Activated CD8-positive, alpha-beta memory T cell treated with anti-CD3 and anti-CD28 coated beads, Interleukin-2, amount 50 U/mL, for 1 hour (primary cell): ENCODE measurements around the gene ITGAL.
"Not testable (repeated sequence)": the region's sequence is repeated elsewhere in the genome, so short reads cannot be mapped to it uniquely, and the experiment has no call there.

Experiments
- DNase-seq: peaks from one replicate; pipeline ENCODE4 v3.0.0-alpha.2; 2020; ENCODE audit errors: extremely low read depth

ITGAL gene

GRCh38 chr16:30457743-30458560 lies 14.6 kb upstream of the ITGAL start:
- no peak for DNase-seq

DNA sequence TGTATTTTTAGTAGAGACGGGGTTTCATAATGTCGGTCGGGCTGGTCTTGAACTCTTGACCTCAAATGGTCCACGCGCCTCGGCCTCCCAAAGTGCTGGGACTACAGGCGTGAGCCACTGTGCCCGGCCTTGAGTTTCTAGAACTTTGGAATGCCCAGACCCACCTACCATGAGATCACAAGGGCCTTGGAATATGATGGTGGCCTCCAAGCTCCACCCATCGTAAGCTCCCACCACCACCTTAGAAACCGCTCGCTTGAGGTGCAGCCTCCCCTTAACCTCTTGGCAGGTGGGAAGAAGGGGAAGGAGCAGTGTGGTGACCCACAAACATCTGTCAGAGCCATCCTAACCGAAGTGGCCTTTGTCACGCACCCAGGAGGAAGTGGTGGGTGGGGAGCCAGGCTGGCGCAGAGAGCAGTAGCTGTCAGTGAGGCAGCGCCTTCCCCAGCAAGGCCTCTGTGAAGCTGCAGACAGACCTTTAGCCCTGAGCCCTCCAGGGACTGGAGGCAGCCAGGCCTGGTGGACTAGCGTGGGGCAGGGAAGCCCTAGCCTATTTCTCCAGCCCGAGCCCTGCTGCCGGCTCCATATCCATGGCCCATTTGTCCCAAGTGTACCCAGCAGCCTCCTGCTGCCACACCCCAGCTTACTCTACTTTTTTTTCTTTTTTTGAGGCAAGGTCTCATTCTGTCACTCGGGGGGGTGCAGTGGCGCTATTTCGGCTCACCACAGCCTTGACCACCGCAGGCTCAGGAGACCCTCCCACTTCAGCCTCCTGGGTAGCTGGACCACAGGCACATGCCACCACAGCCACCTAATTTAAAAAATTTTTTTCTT lies 13.8 kb upstream of the ITGAL start:
- peak; percentile 42 for DNase-seq

GRCh38 chr16:30459456-30459855 lies 13.1 kb upstream of the ITGAL start:
- DNase-seq: no peak

GRCh38 chr16:30461426-30461825 lies 11.1 kb upstream of the ITGAL start:
- not testable (repeated sequence) for DNase-seq

DNA sequence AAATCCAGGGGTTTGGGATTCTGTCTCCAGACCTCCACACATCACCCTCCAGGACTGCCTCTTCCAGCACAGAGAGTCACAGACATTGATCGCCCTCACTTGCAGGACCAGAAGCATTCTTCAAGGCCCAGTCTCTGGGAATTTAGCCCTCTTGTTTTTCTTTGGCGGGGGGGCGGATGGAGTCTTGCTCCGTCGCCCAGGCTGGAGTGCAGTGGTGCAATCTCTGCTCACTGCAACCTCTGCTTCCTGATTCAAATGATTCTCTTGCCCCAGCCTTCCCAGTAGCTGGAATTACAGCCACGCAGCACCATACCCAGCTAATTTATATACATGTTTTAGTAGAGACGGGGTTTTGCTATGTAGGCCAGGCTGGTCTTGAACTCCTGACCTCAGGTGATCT lies 8.5 kb upstream of the ITGAL start:
- no peak for DNase-seq

DNA sequence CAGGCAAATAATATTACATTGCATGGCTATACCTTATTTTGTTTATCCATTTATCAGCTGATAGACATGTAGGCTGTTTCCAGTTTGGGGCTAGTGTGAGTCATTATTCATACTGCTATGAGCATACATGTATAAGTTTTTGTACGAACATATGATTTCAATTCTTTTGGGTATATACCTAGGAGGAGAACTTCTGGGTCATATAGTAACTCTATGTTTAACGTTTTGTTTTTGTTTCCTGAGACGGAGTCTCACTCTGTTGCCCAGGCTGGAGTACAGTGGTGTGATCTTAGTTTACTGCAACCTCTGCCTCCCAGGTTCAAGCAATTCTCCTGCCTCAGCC lies 2.4 kb upstream of the ITGAL start:
- no peak for DNase-seq

- DNase-seq: no peak
Observed at GRCh38 chr16:30470632-30470995, 1.9 kb upstream of the ITGAL start.

DNA sequence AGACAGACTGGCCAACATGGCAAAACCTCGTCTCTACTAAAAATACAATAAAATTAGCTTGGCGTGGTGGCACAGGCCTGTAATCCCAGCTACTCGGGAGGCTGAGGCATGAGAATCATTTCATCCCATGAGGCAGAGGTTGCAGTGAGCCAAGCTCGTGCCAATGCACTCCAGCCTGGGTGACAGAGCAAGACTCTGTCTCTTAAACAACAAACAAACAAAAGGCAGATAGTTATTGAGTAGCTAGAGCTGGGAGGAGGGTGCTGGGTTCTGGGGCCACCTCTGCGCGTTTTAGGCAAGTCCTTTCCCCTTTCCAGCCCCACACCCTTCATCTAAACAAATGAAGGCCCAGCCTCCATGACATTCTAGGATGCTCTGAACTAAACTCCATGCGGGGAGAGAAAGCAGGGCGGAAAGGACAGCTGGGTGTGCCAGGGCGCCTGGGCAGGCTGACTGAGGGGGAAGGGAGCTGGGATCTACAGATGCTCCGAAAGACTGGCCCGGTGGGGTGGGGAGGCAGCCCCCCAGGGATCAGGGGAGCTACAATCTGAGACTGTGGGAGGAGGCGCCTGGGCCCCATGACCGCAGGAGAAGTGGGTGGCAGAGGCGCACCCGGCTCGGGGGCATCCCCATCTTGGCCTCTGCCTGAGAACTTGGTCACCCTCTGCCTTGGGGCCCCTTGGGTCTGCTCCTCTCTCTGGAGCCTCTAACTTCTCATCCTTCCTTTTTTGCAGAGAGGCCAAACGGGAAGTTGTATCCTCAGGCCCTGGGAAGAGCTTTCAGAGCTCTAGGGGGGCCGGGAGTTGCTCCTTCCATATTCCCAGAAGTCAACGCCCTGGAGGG lies 910 bp downstream of the ITGAL start:
- no peak for DNase-seq

- no peak for DNase-seq
Observed at GRCh38 chr16:30474074-30474452, 1.5 kb downstream of the ITGAL start.

DNA sequence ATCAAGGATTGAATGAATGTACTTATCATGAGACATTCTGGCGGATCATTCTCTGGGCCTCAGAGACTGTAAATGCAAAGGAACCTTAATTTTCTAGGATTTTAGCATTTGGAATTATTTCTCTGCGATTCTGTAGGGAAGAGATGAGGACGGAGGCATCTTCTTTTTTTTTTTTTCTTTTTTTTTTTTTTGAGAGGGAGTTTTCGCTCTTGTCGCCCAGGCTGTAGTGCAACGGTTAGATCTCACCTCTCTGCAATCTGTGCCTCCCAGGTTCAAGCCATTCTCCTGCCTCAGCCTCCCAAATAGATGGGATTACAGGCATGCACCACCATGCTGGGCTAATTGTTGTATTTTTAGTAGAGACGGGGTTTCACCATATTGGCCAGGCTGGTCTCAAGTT lies 2.1 kb downstream of the ITGAL start:
- no peak for DNase-seq

DNA sequence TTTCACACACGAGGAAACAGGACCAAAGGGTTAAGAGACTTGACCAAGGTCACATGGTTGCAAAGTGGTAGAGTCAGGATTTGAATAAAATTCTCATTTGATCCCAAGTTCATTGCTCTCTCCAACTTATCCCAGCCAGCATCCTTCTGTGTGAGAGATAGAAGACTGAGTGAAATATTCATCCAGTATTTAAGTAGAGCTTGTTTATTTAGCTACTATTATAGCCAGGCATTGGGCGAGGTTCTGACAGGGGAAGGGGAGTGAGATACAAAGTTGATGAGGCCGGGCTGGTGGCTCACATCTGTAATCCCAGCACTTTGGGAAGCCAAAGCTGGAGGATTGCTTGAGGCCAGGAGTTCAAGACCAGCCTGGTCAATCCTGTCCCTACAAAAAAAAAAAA lies 4.4 kb downstream of the ITGAL start:
- DNase-seq: no peak

GRCh38 chr16:30477773-30478172 lies 5.2 kb downstream of the ITGAL start:
- DNase-seq: not testable (repeated sequence)

DNA sequence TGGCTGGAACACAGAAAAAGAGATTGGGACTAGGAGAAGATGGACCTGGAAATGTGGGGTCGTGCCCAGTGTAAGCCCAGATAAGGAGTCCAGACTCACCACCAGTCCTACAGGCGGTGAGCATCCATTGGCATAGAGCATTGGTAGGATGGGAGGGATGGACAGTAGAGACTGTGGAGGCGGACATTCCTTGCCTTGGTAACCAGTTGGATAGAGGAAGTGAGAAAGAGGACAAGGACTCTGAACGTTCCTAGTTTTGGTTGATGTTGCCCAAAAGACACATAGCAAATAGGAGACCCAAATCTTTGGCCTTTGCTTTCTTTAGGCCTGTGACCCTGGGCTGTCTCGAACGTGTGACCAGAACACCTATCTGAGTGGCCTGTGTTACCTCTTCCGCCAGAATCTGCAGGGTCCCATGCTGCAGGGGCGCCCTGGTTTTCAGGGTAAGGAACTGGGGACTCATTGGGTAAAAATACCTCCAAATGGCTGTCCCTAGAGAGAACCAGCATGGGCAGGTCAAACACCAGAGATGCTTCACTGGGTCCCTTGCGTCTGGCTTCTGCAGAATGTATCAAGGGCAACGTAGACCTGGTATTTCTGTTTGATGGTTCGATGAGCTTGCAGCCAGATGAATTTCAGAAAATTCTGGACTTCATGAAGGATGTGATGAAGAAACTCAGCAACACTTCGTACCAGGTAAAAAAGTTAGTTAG lies 6.4 kb downstream of the ITGAL start:
- no peak for DNase-seq

DNA sequence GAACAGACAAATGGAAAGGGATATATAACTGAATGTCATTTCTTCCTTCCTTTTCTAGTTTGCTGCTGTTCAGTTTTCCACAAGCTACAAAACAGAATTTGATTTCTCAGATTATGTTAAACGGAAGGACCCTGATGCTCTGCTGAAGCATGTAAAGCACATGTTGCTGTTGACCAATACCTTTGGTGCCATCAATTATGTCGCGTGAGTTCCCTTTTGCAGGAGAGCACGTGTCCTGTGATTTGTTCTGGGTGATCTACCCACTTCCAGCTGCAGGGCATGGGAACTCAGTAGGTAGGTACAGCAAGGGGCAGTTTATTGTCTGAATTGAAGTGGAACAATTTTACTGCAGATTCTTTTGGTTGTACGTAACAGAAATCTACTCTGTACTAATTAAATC lies 8.8 kb downstream of the ITGAL start:
- no peak for DNase-seq

DNA sequence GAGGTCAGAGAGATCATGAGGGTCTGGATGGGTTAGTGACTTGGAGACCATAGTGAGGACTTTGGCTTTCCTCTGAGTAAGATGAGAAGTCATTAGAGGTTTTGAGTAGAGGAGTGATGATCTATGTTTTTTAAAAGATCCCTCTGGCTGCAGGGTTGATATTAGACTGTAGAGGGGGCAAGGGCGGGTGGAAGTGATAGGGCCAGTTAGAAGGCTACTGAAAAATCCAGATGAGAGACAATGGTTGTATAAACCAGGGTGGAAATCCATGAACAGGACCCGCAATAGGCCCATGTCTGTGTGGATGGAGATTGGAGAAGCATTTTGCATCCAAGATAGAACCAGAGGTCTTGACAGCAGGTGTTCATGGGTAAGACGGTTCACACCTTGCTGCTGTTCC lies 9.8 kb downstream of the ITGAL start:
- DNase-seq: no peak

GRCh38 chr16:30484887-30485286 lies 12.3 kb downstream of the ITGAL start:
- no peak for DNase-seq

GRCh38 chr16:30485818-30486436 lies 13.4 kb downstream of the ITGAL start:
- no peak for DNase-seq

GRCh38 chr16:30488764-30489605 lies 16.4 kb downstream of the ITGAL start:
- DNase-seq: no peak

DNA sequence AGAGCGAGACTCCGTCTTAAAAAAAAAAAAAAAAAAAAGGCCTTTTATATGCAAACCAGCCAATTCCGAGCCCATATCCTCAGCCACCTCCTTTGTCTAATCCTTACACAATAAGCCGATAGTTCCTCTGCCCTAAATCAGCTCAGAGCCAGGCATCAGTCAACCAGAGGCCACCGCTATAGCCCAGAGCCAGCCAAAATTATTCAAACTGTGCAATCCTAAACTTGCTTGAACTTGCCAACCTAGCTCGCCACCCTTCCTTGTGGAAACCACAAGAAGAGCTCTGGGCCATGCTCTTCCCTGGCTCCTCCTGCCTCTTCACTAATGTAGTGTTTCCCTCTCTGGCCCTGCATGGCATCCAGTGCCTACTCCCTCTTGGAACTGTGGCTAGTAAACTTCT lies 17.7 kb downstream of the ITGAL start:
- DNase-seq: no peak

DNA sequence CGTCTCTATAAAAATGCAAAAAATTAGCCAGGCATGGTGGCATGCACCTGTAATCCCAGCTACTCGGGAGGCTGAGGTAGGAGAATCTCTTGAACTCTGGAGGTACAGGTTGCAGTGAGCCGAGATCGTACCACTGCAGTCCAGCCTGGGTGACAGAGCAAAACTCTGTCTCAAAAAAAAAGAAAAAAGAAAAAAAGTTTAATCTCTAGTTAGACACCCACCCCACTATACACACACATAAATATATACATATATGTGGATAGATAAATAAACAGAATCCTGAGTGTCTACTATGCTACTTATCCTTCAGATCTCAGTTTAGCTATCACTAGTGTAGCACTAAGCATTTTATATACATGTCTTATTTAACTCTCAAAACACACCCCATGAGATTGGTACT lies 18.7 kb downstream of the ITGAL start:
- DNase-seq: no peak
